SJCRH30 (cell line): ENCODE measurements around the gene DND1. TPM values are rescaled to one million over a fixed set of nuclear protein-coding genes. Genes with fewer than 3 reads are reported as not detected.
"Not testable (repeated sequence)": the region's sequence is repeated elsewhere in the genome, so short reads cannot be mapped to it uniquely, and the experiment has no call there.

ENCODE experiments used
- DNase-seq, 2 experiments: peaks; one replicate each; pipeline ENCODE4 v3.0.0-alpha.2; 2015 to 2020
- H3K27ac ChIP-seq: fragments of 250-450 bp; sonication (Bioruptor Pico); 2 replicates; pipeline ENCODE4 v1.5.1; 2020; ENCODE audit warnings: mild to moderate bottlenecking, moderate library complexity
- H3K27me3 ChIP-seq: fragments of 250-450 bp; sonication (Bioruptor Pico); 2 replicates; pipeline ENCODE4 v1.5.1; 2020; ENCODE audit warnings: mild to moderate bottlenecking, moderate library complexity
- H3K36me3 ChIP-seq: fragments of 250-450 bp; sonication (Bioruptor Pico); 2 replicates; pipeline ENCODE4 v1.5.1; 2020; ENCODE audit warnings: mild to moderate bottlenecking, moderate library complexity
- H3K4me1 ChIP-seq: fragments of 250-450 bp; sonication (Bioruptor Pico); 2 replicates; pipeline ENCODE4 v1.5.1; 2020; ENCODE audit warnings: mild to moderate bottlenecking, moderate library complexity
- H3K4me3 ChIP-seq: fragments of 250-450 bp; sonication (Bioruptor Pico); 2 replicates; pipeline ENCODE4 v1.5.1; 2020; ENCODE audit warnings: mild to moderate bottlenecking, moderate library complexity
- H3K9me3 ChIP-seq: fragments of 250-450 bp; sonication (Bioruptor Pico); replicated peaks from 2 replicates; pipeline ENCODE4 v1.5.1; 2020; ENCODE audit warnings: mild to moderate bottlenecking, moderate library complexity
- total RNA-seq: library from RNA; depleted of rRNA; stranded (reverse); fragments of >200 nt; shearing (Covaris generic); gene quantifications from 2 replicates; pipeline ENCODE4 v1.2.3, GENCODE V29; 2014; rRNA removed

The DND1 gene
- total RNA-seq, 1 experiment from 2014 or later: 1.8 TPM

- Histone ChIP-seq H3K4me3 (no peak overlapping the region), H3K9me3 (no peaks in the 10 kb centered on the region; the same call in 1 of the 2 replicates), H3K27me3 (no peaks in the 10 kb centered on the region), H3K36me3 (no peaks in the 10 kb centered on the region), H3K27ac (no peak overlapping the region), H3K4me1 (no peaks in the 10 kb centered on the region)
- no peak for DNase-seq
These were observed 44.7 kb downstream of the DND1 start for GRCh38 chr5:140628711-140629110.

- Histone ChIP-seq H3K36me3 (no peaks in the 10 kb centered on the region), H3K9me3 (no peaks in the 10 kb centered on the region; the same call in 1 of the 2 replicates), H3K4me3 (no peak overlapping the region), H3K27me3 (no peaks in the 10 kb centered on the region), H3K4me1 (no peaks in the 10 kb centered on the region), H3K27ac (no peak overlapping the region)
- DNase-seq: no peak
These were observed 45.4 kb downstream of the DND1 start for GRCh38 chr5:140627972-140628371.

- not testable (repeated sequence) for H3K27ac ChIP-seq, H3K27me3 ChIP-seq, DNase-seq, H3K36me3 ChIP-seq, H3K9me3 ChIP-seq, H3K4me3 ChIP-seq, H3K4me1 ChIP-seq
These were observed 48.5 kb downstream of the DND1 start for GRCh38 chr5:140624886-140625285.

DNA sequence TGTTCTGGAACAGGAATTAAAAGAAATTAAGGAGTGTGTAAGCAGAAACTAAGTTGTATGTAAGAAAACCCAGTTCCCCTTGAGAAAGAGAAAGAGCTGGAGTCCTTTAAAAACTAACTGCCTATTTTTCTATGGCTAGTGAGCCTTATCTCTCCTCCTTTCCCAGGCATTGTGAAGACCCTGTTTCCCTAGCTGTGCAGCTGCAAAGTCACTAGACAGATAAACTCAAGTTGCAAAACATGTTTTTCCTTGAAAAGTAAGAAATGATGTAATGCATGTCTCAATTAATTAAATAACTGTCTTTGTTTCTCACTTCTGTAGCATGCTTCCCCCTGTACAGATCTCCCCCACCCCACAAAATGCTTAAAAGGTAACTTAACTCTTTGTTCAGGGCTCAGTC lies 50.3 kb downstream of the DND1 start:
- H3K36me3 ChIP-seq, H3K9me3 ChIP-seq, H3K4me1 ChIP-seq, H3K27ac ChIP-seq, H3K27me3 ChIP-seq, H3K4me3 ChIP-seq, DNase-seq: not testable (repeated sequence)

DNA sequence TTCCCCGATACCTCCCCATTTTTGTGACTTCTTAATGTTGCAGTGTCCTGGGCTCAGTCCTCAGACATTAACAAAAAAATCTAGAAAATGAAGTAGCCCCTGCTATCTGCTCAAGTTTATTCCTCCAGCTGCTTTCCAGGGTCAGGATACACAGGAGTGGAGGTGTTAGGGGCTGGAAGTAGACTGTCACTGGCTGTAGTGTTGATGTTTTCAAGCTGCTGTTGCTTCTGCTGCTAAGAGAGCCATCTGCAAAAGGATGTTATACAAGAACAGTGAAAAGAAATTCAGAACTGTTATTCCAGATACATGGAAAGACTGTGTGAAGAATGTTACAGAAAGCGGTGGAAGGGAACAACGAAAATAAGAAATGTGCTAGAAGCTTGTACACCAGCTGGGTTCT lies 51.1 kb downstream of the DND1 start:
- H3K4me1 ChIP-seq: no peaks in the 10 kb centered on the region
- no peak for DNase-seq
- no peaks in the 10 kb centered on the region for H3K36me3 ChIP-seq
- H3K27me3 ChIP-seq: no peaks in the 10 kb centered on the region
- no peak overlapping the region for H3K27ac ChIP-seq
- no peak overlapping the region for H3K4me3 ChIP-seq
- no peaks in the 10 kb centered on the region; the same call in 1 of the 2 replicates for H3K9me3 ChIP-seq

Other genes with a start within 250 kb of the DND1 start
- 0.57 and 1.3 TPM in 2 replicates for gene EIF4EBP3, start 125.9 kb downstream of the DND1 start, total RNA-seq
- 27.5 and 36.1 TPM in 2 replicates for gene SRA1, start 116.1 kb downstream of the DND1 start, total RNA-seq
- gene APBB3, start 109.0 kb downstream of the DND1 start, total RNA-seq: 10.2 and 16.9 TPM in 2 replicates
- gene SLC35A4, start 108.7 kb downstream of the DND1 start, total RNA-seq: 61.2 and 62.3 TPM in 2 replicates
- gene CD14, start 40.4 kb downstream of the DND1 start, total RNA-seq: 0.18 and 0.38 TPM in 2 replicates
- gene TMCO6, start 34.1 kb downstream of the DND1 start, total RNA-seq: 11.1 and 11.3 TPM in 2 replicates
- gene NDUFA2, start 25.9 kb downstream of the DND1 start, total RNA-seq: 86.0 and 106 TPM in 2 replicates
- gene IK, start 25.7 kb downstream of the DND1 start, total RNA-seq: 94.5 and 100 TPM in 2 replicates
- gene WDR55, start 8.7 kb downstream of the DND1 start, total RNA-seq: 15.5 and 17.9 TPM in 2 replicates
- 75.2 and 82.0 TPM in 2 replicates for gene HARS1, start 17.8 kb upstream of the DND1 start, total RNA-seq
- gene HARS2, start 17.9 kb upstream of the DND1 start, total RNA-seq: 27.1 TPM in 2 replicates
- gene ZMAT2, start 26.9 kb upstream of the DND1 start, total RNA-seq: 62.4 and 67.9 TPM in 2 replicates
- not detected in 2 replicates for gene PCDHA1, start 112.6 kb upstream of the DND1 start, total RNA-seq
- gene PCDHA2, start 121.3 kb upstream of the DND1 start, total RNA-seq: not detected in 2 replicates
- gene PCDHA3, start 127.5 kb upstream of the DND1 start, total RNA-seq: 0.02 TPM in 1 of 2 replicates, not detected in the other
- gene PCDHA4, start 133.5 kb upstream of the DND1 start, total RNA-seq: not detected in 2 replicates
- 0.08 and 0.18 TPM in 2 replicates for gene PCDHA5, start 148.0 kb upstream of the DND1 start, total RNA-seq
- 0.10 TPM in 1 of 2 replicates, not detected in the other for gene PCDHA6, start 154.4 kb upstream of the DND1 start, total RNA-seq
- not detected in 2 replicates for gene PCDHA7, start 160.7 kb upstream of the DND1 start, total RNA-seq
- gene PCDHA8, start 167.6 kb upstream of the DND1 start, total RNA-seq: 0.05 and 0.08 TPM in 2 replicates
- 0.02 TPM in 1 of 2 replicates, not detected in the other for gene PCDHA9, start 174.8 kb upstream of the DND1 start, total RNA-seq
- gene PCDHA10, start 182.3 kb upstream of the DND1 start, total RNA-seq: 0.05 and 0.16 TPM in 2 replicates
- not detected in 2 replicates for gene PCDHA11, start 195.4 kb upstream of the DND1 start, total RNA-seq
- gene PCDHA12, start 201.7 kb upstream of the DND1 start, total RNA-seq: not detected in 2 replicates
- 0.05 TPM in 1 of 2 replicates, not detected in the other for gene PCDHA13, start 208.5 kb upstream of the DND1 start, total RNA-seq